Medulla oblongata (tissue), 1 donor: ENCODE data around the gene C3orf70.
A peak's percentile ranks its signal among the peaks of the same experiment; 100 is the strongest.

ENCODE experiments used
- DNase-seq: peaks from one replicate; pipeline ENCODE4 v3.0.0-alpha.2; 2015; ENCODE audit errors: extremely low spot score

The C3orf70 gene

GRCh38 chr3:185152410-185153170 is at the start of gene C3orf70:
C3orf70 (minus strand) TSS chr3:185153060; CDS start chr3:185152823, 237 bp downstream.
- peak; percentile 55 for DNase-seq

GRCh38 chr3:185200639-185201038 is 47.8 kb upstream of the C3orf70 start:
- DNase-seq, result no peak

GRCh38 chr3:185199671-185200070 is 46.8 kb upstream of the C3orf70 start:
- no peak for DNase-seq

- DNase-seq, result no peak
These were observed 46.3 kb upstream of the C3orf70 start for GRCh38 chr3:185199206-185199605.

GRCh38 chr3:185197068-185197467 is 44.2 kb upstream of the C3orf70 start:
- DNase-seq, result no peak

- DNase-seq, result no peak
These were observed 42.8 kb upstream of the C3orf70 start for GRCh38 chr3:185195652-185196051.

GRCh38 chr3:185188816-185189215 is 36.0 kb upstream of the C3orf70 start:
- no peak for DNase-seq

GRCh38 chr3:185187391-185187790 is 34.5 kb upstream of the C3orf70 start:
- no peak for DNase-seq

- peak; percentile 69 for DNase-seq
These were observed 24.0 kb upstream of the C3orf70 start for GRCh38 chr3:185176750-185177359.

GRCh38 chr3:185175370-185175987 is 22.6 kb upstream of the C3orf70 start:
- peak; percentile 88 for DNase-seq

- peak; percentile 63 for DNase-seq
These were observed 19.5 kb upstream of the C3orf70 start for GRCh38 chr3:185172086-185173049.

- no peak for DNase-seq
These were observed 11.8 kb upstream of the C3orf70 start for GRCh38 chr3:185164428-185165217.

GRCh38 chr3:185162634-185163033 is 9.8 kb upstream of the C3orf70 start:
- no peak for DNase-seq

- no peak for DNase-seq
These were observed 8.9 kb upstream of the C3orf70 start for GRCh38 chr3:185161761-185162160.

GRCh38 chr3:185157347-185157746 is 4.5 kb upstream of the C3orf70 start:
- no peak for DNase-seq

GRCh38 chr3:185155678-185156077 is 2.8 kb upstream of the C3orf70 start:
- no peak for DNase-seq

- DNase-seq, result peak; percentile 71
These were observed 1.2 kb upstream of the C3orf70 start for GRCh38 chr3:185153861-185154629.

- DNase-seq, result peak; percentile 47
These were observed 411 bp upstream of the C3orf70 start for GRCh38 chr3:185153171-185153771.

GRCh38 chr3:185151964-185152409 is 873 bp downstream of the C3orf70 start:
- peak; percentile 41 for DNase-seq
